Astrocyte (in vitro differentiated cells and primary cell): ENCODE data around the gene SPX. TPM values are rescaled to one million over a fixed set of nuclear protein-coding genes. Genes with fewer than 3 reads are reported as not detected.

Experiments used
- DNase-seq: peaks from one replicate; pipeline ENCODE4 v3.0.0-alpha.2; 2010; ENCODE audit warnings: low read depth
- FAIRE-seq: peaks from 2 replicates; lab custom pipeline; 2011; peaks lifted over from hg19 to GRCh38; lab: Jason Lieb, UNC
- H2AFZ ChIP-seq: 2 replicates; pipeline ENCODE4 v1.6.0; 2012; ENCODE audit warnings: low read depth, low read length, inconsistent platforms
- H3K27ac ChIP-seq: 2 replicates; pipeline ENCODE4 v1.5.1; 2011; ENCODE audit warnings: low read depth, low read length, inconsistent platforms
- H3K27me3 ChIP-seq: 2 replicates; pipeline ENCODE4 v1.6.0; 2011; ENCODE audit warnings: low read length, inconsistent platforms; ENCODE audit not compliant: insufficient read depth
- H3K36me3 ChIP-seq: 2 replicates; pipeline ENCODE4 v1.5.1; 2011; ENCODE audit warnings: low read length, inconsistent platforms; ENCODE audit not compliant: insufficient read depth
- H3K4me1 ChIP-seq: 2 replicates; pipeline ENCODE4 v1.5.1; 2011; ENCODE audit warnings: low read length, inconsistent platforms; ENCODE audit not compliant: insufficient read depth
- H3K4me2 ChIP-seq: 2 replicates; pipeline ENCODE4 v1.6.0; 2012; ENCODE audit warnings: low read length, inconsistent platforms
- H3K4me3 ChIP-seq: 2 replicates; pipeline ENCODE4 v1.5.1; 2011; ENCODE audit warnings: low read depth, mild to moderate bottlenecking, low read length, inconsistent platforms; ENCODE audit not compliant: insufficient read depth
- H3K79me2 ChIP-seq: 2 replicates; pipeline ENCODE4 v1.6.0; 2012; ENCODE audit warnings: mild to moderate bottlenecking, low read length, inconsistent platforms; ENCODE audit not compliant: insufficient read depth
- H3K9ac ChIP-seq: 2 replicates; pipeline ENCODE4 v1.6.0; 2012; ENCODE audit warnings: mild to moderate bottlenecking, low read length, inconsistent platforms
- H3K9me3 ChIP-seq: 2 replicates; pipeline ENCODE4 v1.5.1; 2012; ENCODE audit warnings: low read depth, mild to moderate bottlenecking, low read length, inconsistent platforms; ENCODE audit not compliant: insufficient read depth
- H4K20me1 ChIP-seq: 2 replicates; pipeline ENCODE4 v1.6.0; 2012; ENCODE audit warnings: low read length, inconsistent platforms; ENCODE audit not compliant: insufficient read depth
- H3K27ac Mint-ChIP-seq: one replicate; pipeline ENCODE4 v1.8.0; 2021; ENCODE audit warnings: mild to moderate bottlenecking, mixed read lengths; ENCODE audit not compliant: unreplicated experiment
- H3K27me3 Mint-ChIP-seq: one replicate; pipeline ENCODE4 v1.8.0; 2021; ENCODE audit warnings: low read depth, mixed read lengths; ENCODE audit not compliant: unreplicated experiment
- H3K36me3 Mint-ChIP-seq: one replicate; pipeline ENCODE4 v1.8.0; 2021; ENCODE audit warnings: low read depth, mixed read lengths; ENCODE audit not compliant: unreplicated experiment
- H3K4me1 Mint-ChIP-seq: one replicate; pipeline ENCODE4 v1.8.0; 2021; ENCODE audit warnings: low read depth, mixed read lengths; ENCODE audit not compliant: unreplicated experiment
- H3K4me3 Mint-ChIP-seq: one replicate; pipeline ENCODE4 v1.8.0; 2021; ENCODE audit warnings: mild to moderate bottlenecking, moderate library complexity, mixed read lengths; ENCODE audit not compliant: unreplicated experiment
- H3K9me3 Mint-ChIP-seq: one replicate; pipeline ENCODE4 v1.8.0; 2021; ENCODE audit warnings: mild to moderate bottlenecking, mixed read lengths; ENCODE audit not compliant: unreplicated experiment
- CTCF ChIP-seq: IDR thresholded peaks from 2 replicates; pipeline ENCODE4 v1.5.1; 2011; ENCODE audit warnings: low read depth, mild to moderate bottlenecking, inconsistent platforms, low read length, moderate library complexity; ENCODE audit not compliant: insufficient read depth
- EZH2 ChIP-seq: IDR thresholded peaks from 2 replicates; pipeline ENCODE4 v1.6.1; 2012; ENCODE audit warnings: mild to moderate bottlenecking, low read length, inconsistent platforms; ENCODE audit not compliant: insufficient read depth
- total RNA-seq: library from RNA; stranded (reverse); gene quantifications from 2 replicates; pipeline ENCODE4 v1.2.1, GENCODE V29; 2021

Gene SPX
- total RNA-seq, 1 donor from 2014 or later = 26.1 TPM

GRCh38 chr12:21551841-21552465, 25.9 kb downstream of the SPX start:
- no peaks in the 10 kb centered on the region for H3K9me3 ChIP-seq
- no peaks in the 10 kb centered on the region for H3K79me2 ChIP-seq
- no peaks in the 10 kb centered on the region for H4K20me1 ChIP-seq
- H3K4me3 Mint-ChIP-seq = no peak overlapping the region
- H3K27ac ChIP-seq = no peak overlapping the region
- no peak overlapping the region for H3K4me2 ChIP-seq
- no peaks in the 10 kb centered on the region for H3K36me3 Mint-ChIP-seq
- no peak for DNase-seq
- no peaks in the 10 kb centered on the region for H3K4me1 ChIP-seq
- no peak for TF ChIP-seq EZH2
- no peak for TF ChIP-seq CTCF
- no peaks in the 10 kb centered on the region for H3K27me3 Mint-ChIP-seq
- H3K9me3 Mint-ChIP-seq = peaks cover 4% of the 10 kb centered on the region
- H3K4me1 Mint-ChIP-seq = peaks cover 5% of the 10 kb centered on the region
- no peak overlapping the region for H3K4me3 ChIP-seq
- no peak for FAIRE-seq
- H2AFZ ChIP-seq = no peak overlapping the region
- no peaks in the 10 kb centered on the region for H3K36me3 ChIP-seq
- H3K9ac ChIP-seq = no peak overlapping the region
- H3K27me3 ChIP-seq = no peaks in the 10 kb centered on the region
- H3K27ac Mint-ChIP-seq = no peak overlapping the region

GRCh38 chr12:21552635-21553328, 26.7 kb downstream of the SPX start:
- TF ChIP-seq CTCF (no peak), EZH2 (no peak)
- Mint-ChIP-seq H3K36me3 (no peaks in the 10 kb centered on the region), H3K4me1 (no peaks in the 10 kb centered on the region), H3K9me3 (peaks cover 4% of the 10 kb centered on the region), H3K4me3 (no peak overlapping the region), H3K27me3 (no peaks in the 10 kb centered on the region), H3K27ac (no peak overlapping the region)
- Histone ChIP-seq H3K4me2 (no peak overlapping the region), H3K4me1 (no peaks in the 10 kb centered on the region), H4K20me1 (no peaks in the 10 kb centered on the region), H3K27me3 (no peaks in the 10 kb centered on the region), H3K36me3 (no peaks in the 10 kb centered on the region), H2AFZ (no peak overlapping the region), H3K9me3 (no peaks in the 10 kb centered on the region), H3K79me2 (no peaks in the 10 kb centered on the region), H3K4me3 (no peak overlapping the region), H3K9ac (no peak overlapping the region), H3K27ac (no peak overlapping the region)
- no peak for DNase-seq
- FAIRE-seq = no peak

GRCh38 chr12:21553329-21553675, 27.2 kb downstream of the SPX start:
- Mint-ChIP-seq H3K9me3 (peaks cover 4% of the 10 kb centered on the region), H3K27me3 (no peaks in the 10 kb centered on the region), H3K36me3 (no peaks in the 10 kb centered on the region), H3K4me3 (no peak overlapping the region), H3K4me1 (no peaks in the 10 kb centered on the region), H3K27ac (no peak overlapping the region)
- Histone ChIP-seq H3K36me3 (no peaks in the 10 kb centered on the region), H2AFZ (no peak overlapping the region), H3K4me3 (no peak overlapping the region), H3K27ac (no peak overlapping the region), H3K4me1 (no peaks in the 10 kb centered on the region), H3K27me3 (no peaks in the 10 kb centered on the region), H3K9ac (no peak overlapping the region), H3K79me2 (no peaks in the 10 kb centered on the region), H3K4me2 (no peak overlapping the region), H4K20me1 (no peaks in the 10 kb centered on the region), H3K9me3 (no peaks in the 10 kb centered on the region)
- no peak for FAIRE-seq
- no peak for DNase-seq
- no peak for TF ChIP-seq CTCF
